K562 treated with DMSO at 1 percent for 48 hours (cell line): ENCODE data around the gene SS18L1. TPM values are rescaled to one million over a fixed set of nuclear protein-coding genes. Genes with fewer than 3 reads are reported as not detected.

ENCODE experiments used
- total RNA-seq: library from RNA; unstranded; fragments of 300-600 nt; gene quantifications from 2 replicates; pipeline ENCODE4 v1.2.3, GENCODE V29; 2022; ENCODE audit warnings: low replicate concordance; ENCODE audit errors: extremely low read depth

SS18L1 gene
- not detected in 2 replicates for total RNA-seq

GRCh38 chr20:62143081-62143956 lies at the start of gene SS18L1, which contains the start of gene PSMA7:
Gene SS18L1 (plus strand): TSS chr20:62143769. CDS start chr20:62143821, 52 bp downstream.
Gene PSMA7 (minus strand): TSS chr20:62143394. CDS start chr20:62143303, 91 bp downstream.

GRCh38 chr20:62121776-62122653 lies 21.6 kb upstream of the SS18L1 start, which contains the start of gene LSM14B:
Gene LSM14B (plus strand): TSS chr20:62122475. CDS start chr20:62122667, 192 bp downstream.

GRCh38 chr20:62182469-62183425 lies 39.2 kb downstream of the SS18L1 start, which contains the start of gene MTG2:
Gene MTG2 (plus strand): TSS chr20:62183028. CDS start chr20:62193421, 10,393 bp downstream.

GRCh38 chr20:62219992-62220665 lies 76.6 kb downstream of the SS18L1 start, which contains the start of gene HRH3:
Gene HRH3 (minus strand): TSS chr20:62220278. CDS start chr20:62219970, 308 bp downstream.

Other genes with a start within 250 kb of the SS18L1 start
- gene TAF4, start 77.9 kb upstream of the SS18L1 start, total RNA-seq, result not detected in 2 replicates
- gene LSM14B, start 21.3 kb upstream of the SS18L1 start, total RNA-seq, result not detected in 2 replicates
- 514 TPM in 1 of 2 replicates, not detected in the other for gene PSMA7, start 375 bp upstream of the SS18L1 start, total RNA-seq
- gene MTG2, start 39.3 kb downstream of the SS18L1 start, total RNA-seq, result not detected in 2 replicates
- gene HRH3, start 76.5 kb downstream of the SS18L1 start, total RNA-seq, result not detected in 2 replicates
- not detected in 2 replicates for gene OSBPL2, start 94.8 kb downstream of the SS18L1 start, total RNA-seq
- 328 TPM in 1 of 2 replicates, not detected in the other for gene ADRM1, start 159.2 kb downstream of the SS18L1 start, total RNA-seq
- 55.7 TPM in 1 of 2 replicates, not detected in the other for gene LAMA5, start 223.5 kb downstream of the SS18L1 start, total RNA-seq
- 8,738 TPM in 1 of 2 replicates, not detected in the other for gene RPS21, start 243.3 kb downstream of the SS18L1 start, total RNA-seq